Skeletal muscle cell (primary cell): ENCODE measurements around the gene MTFR2.

ENCODE experiments used
- DNase-seq: peaks from one replicate; pipeline ENCODE4 v3.0.0-alpha.2; 2010; ENCODE audit warnings: low read depth
- H3K4me3 ChIP-seq: 2 replicates; pipeline ENCODE4 v1.5.1; 2011; ENCODE audit warnings: low read depth, mild to moderate bottlenecking, control low read depth, low read length, moderate library complexity

The MTFR2 gene

GRCh38 chr6:136249811-136250685 lies at the start of gene MTFR2:
MTFR2 (minus strand) TSS chr6:136250311; CDS start chr6:136249099, 1,212 bp downstream.
- peak; percentile 96 for DNase-seq
- H3K4me3 ChIP-seq, result peak within 1 kb of the TSS; percentile 84

- no peak overlapping the region for H3K4me3 ChIP-seq
- no peak for DNase-seq
These were observed 44.5 kb upstream of the MTFR2 start for GRCh38 chr6:136294621-136295020.

- peak; percentile 86 for DNase-seq
- peak overlapping the region; percentile 93 for H3K4me3 ChIP-seq
These were observed 40.4 kb upstream of the MTFR2 start for GRCh38 chr6:136290410-136291010.

GRCh38 chr6:136289579-136290409 lies 39.7 kb upstream of the MTFR2 start, which contains the start of gene BCLAF1:
BCLAF1 (minus strand) TSS chr6:136289846; CDS start chr6:136279866, 9,980 bp downstream.
- H3K4me3 ChIP-seq, result peak within 1 kb of the TSS; percentile 93

GRCh38 chr6:136289327-136289578 lies 39.1 kb upstream of the MTFR2 start:
- H3K4me3 ChIP-seq, result peak overlapping the region; percentile 93
- DNase-seq, result peak; percentile 66

More at GRCh38 chr6:136289579-136290409, 39.7 kb upstream of the MTFR2 start, which contains the start of gene BCLAF1:
- DNase-seq, result peak; percentile 98

- H3K4me3 ChIP-seq, result peak overlapping the region; percentile 93
- DNase-seq, result peak; percentile 77
These were observed 38.6 kb upstream of the MTFR2 start for GRCh38 chr6:136288566-136289326.

GRCh38 chr6:136284909-136285308 lies 34.8 kb upstream of the MTFR2 start:
- DNase-seq, result peak; percentile 11
- no peak overlapping the region for H3K4me3 ChIP-seq

- H3K4me3 ChIP-seq, result no peak overlapping the region
- DNase-seq, result no peak
These were observed 32.8 kb upstream of the MTFR2 start for GRCh38 chr6:136282906-136283305.

GRCh38 chr6:136280032-136280609 lies 30.0 kb upstream of the MTFR2 start:
- no peak overlapping the region for H3K4me3 ChIP-seq
- no peak for DNase-seq

GRCh38 chr6:136274062-136274461 lies 24.0 kb upstream of the MTFR2 start:
- no peak for DNase-seq
- no peak overlapping the region for H3K4me3 ChIP-seq

GRCh38 chr6:136265101-136265500 lies 15.0 kb upstream of the MTFR2 start:
- no peak for DNase-seq
- H3K4me3 ChIP-seq, result no peak overlapping the region

GRCh38 chr6:136262940-136263339 lies 12.8 kb upstream of the MTFR2 start:
- DNase-seq, result no peak
- H3K4me3 ChIP-seq, result no peak overlapping the region

GRCh38 chr6:136254851-136255466 lies 4.8 kb upstream of the MTFR2 start:
- DNase-seq, result no peak
- H3K4me3 ChIP-seq, result no peak overlapping the region

GRCh38 chr6:136253734-136254133 lies 3.6 kb upstream of the MTFR2 start:
- no peak overlapping the region for H3K4me3 ChIP-seq
- no peak for DNase-seq

- DNase-seq, result no peak
- no peak overlapping the region for H3K4me3 ChIP-seq
These were observed 2.3 kb upstream of the MTFR2 start for GRCh38 chr6:136252441-136252840.

GRCh38 chr6:136251394-136251793 lies 1.3 kb upstream of the MTFR2 start:
- DNase-seq, result no peak
- H3K4me3 ChIP-seq, result no peak overlapping the region

GRCh38 chr6:136250686-136251008 lies 536 bp upstream of the MTFR2 start:
- DNase-seq, result no peak
- peak overlapping the region; percentile 84 for H3K4me3 ChIP-seq

GRCh38 chr6:136249336-136249735 lies 775 bp downstream of the MTFR2 start:
- H3K4me3 ChIP-seq, result peak overlapping the region; percentile 84
- DNase-seq, result no peak
